OCI-LY7 (cell line): ENCODE results near the gene SERGEF.

Source experiments
- CTCF ChIP-seq: fragments of 200-600 bp; sonication (generic); conservative IDR thresholded peaks from 2 replicates; pipeline ENCODE4 v1.5.1; 2014; ENCODE audit warnings: mild to moderate bottlenecking, antibody characterized with exemption, low read length, moderate library complexity, mixed read lengths
- EZH2phosphoT487 ChIP-seq: fragments of 200-600 bp; sonication (generic); IDR thresholded peaks from 2 replicates; pipeline ENCODE4 v1.6.1; 2018; ENCODE audit warnings: low read depth, borderline replicate concordance, mild to moderate bottlenecking, mixed run types, antibody characterized with exemption, low read length, moderate library complexity, mixed read lengths

- TF ChIP-seq CTCF (no peak), EZH2phosphoT487 (no peak)
Measured at GRCh38 chr11:17850336-17850735, 162.5 kb downstream of the SERGEF start.
